CD4-positive, alpha-beta T cell treated with Interferon gamma for 1 hour (primary cell): Measurements from ENCODE around the gene NOC2L.

Source experiments
- DNase-seq: peaks from one replicate; pipeline ENCODE4 v3.0.0-alpha.2; 2020

Gene NOC2L

DNA sequence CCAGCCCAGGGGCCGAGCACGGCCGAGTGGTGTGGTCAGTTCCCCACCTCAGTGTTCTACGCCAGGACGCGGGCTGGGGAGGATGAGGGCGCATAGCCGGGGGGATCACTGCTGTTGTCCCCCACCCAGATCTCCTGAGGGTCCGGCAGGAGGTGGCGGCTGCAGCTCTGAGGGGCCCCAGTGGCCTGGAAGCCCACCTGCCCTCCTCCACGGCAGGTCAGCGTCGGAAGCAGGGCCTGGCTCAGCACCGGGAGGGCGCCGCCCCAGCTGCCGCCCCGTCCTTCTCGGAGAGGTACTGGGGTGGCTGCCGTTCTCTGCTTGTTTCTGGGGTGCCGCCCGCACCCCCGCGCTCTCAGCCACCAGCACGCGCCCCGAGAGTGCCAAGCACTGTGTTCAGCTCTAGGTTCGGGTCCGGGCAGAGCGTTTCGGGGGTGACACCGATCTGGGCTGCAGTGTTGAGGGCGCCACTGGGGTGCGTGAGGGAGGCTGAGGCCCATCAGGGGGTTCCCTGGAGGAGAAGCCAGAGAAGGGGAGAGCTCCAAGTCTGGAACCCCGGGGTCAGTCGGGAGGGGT is 18.0 kb downstream of the NOC2L start:
- no peak for DNase-seq

GRCh38 chr1:940107-941014 is 18.7 kb downstream of the NOC2L start:
- DNase-seq: no peak

DNA sequence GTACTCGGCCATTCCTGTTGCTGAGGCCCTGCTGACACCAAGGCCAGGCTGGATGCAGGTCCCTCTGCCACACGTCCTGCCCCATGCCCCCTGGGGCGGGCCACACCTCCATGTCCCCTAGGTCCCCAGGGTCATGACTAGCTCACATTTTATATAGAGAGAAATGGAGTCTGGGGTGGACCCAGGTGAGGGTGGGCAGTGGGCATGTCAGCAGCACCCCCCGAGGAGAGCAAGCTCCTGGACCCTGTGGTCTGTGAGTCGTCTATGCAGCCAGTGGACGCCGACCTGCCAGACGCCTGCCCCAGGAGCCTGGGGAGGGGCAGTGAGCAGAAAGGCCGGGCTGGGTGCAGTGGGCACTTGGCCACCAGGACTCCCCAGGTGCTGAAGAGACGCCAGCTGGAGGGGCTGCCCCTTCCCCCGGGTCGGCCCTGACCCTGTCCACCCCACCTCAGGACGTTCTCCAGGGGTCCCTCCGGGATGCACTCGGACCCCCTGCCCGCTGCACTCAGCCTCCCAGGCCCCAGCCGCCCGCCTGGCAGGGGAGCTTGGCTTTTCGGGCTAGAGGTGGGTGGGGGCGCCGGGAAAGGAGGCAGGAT is 19.4 kb downstream of the NOC2L start:
- DNase-seq: no peak

DNA sequence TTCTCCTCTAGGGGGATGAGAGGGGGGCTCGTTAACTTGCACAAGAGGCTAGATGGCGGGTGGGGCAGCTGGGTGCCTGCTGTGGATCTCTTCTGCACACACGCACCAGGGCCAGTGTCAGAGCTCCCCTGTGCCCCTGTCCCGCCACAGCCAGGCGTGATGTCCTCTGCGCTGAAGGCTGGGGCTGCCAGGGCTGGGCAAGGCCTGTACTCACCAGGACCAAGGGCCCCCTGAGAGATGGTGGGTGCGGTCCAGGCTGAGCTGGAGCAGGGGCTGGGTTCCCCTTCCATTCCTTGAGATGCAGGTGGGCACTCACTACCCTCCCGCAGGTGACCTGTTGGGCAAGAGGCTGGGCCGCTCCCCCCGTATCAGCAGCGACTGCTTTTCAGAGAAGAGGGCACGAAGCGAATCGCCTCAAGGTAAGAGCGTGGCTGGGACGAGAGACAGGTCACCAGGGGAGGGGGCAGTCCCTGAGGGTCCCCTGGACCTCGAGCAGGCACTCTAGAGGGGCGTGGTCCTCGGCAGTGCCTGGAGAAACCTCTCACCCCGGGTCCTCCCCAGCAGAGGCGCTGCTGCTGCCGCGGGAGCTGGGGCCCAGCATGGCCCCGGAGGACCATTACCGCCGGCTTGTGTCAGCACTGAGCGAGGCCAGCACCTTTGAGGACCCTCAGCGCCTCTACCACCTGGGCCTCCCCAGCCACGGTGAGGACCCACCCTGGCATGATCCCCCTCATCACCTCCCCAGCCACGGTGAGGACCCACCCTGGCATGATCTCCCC is 20.2 kb downstream of the NOC2L start:
- no peak for DNase-seq

DNA sequence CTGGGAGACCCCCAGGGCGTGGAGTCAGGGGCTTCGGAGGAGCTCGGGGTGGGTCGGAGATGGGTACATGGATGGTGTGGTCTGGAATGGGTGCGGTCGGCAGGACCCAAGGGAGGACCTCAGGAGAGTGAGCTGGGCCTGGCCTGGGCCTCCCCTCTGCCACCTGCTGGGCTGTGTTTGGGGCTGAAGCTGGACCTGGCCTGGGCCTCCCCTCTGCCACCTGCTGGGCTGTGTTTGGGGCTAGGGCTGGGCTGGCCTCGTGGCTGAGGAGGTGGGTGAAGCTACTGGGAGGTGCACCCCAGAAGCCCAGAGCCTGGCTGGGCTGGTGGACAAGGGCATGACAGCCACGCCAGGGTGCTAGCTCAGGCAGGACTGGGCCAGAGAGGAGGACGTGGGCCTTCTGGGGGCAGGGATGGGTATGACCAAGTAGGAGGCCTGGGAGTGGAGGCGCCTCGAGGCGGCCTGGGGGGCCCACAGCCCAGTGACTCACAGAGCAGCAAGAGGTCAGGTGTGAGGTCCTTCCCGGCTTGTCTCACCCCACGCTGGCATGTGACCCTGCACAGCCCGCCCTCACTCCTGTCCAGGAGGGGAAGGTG is 20.9 kb downstream of the NOC2L start:
- no peak for DNase-seq

- no peak for DNase-seq
Observed at GRCh38 chr1:937521-937920, 21.5 kb downstream of the NOC2L start.

DNA sequence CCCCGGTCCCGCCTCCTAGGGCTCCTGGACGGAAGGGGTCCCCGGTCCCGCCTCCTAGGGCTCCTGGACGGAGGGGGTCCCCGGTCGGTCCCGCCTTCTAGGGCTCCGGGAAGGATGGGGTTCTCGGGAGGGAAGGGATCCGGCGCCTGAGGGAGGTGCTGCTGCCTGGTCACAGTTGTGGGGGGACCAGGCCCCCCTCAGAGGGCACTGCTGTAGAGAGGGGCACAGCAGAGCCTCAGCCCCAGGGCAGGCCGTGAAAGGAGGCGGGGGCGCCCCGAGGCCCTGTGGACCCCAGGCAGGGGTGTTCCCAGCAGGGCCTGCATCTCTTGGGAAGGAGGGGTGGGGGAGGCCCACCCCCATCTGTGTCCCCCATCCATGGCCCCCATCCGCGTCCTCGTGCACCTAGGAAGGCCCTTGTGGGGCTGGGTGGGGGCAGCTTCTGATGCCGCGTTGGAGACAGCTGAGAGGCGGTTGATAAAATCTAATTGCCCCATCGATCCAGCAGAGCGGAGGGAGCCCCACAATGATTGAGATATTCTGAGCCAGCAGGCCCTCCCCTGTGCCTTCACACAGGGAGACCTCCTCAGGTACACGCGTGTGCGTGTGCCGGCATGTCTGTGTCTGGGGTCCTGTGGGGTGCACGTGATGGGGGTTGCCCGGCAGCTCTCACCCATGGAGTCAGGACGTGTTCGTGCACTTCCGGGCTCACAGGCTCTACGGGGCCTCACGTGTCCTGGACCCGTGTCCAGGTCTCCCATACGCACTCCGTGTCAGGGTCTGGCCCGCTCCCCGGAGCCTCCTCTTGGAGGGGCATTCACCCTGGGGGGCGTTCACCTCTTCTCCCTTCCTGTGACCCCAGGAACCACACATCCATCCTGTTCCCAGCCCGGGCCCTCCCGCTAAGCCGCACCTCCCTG is 22.4 kb downstream of the NOC2L start:
- no peak for DNase-seq

DNA sequence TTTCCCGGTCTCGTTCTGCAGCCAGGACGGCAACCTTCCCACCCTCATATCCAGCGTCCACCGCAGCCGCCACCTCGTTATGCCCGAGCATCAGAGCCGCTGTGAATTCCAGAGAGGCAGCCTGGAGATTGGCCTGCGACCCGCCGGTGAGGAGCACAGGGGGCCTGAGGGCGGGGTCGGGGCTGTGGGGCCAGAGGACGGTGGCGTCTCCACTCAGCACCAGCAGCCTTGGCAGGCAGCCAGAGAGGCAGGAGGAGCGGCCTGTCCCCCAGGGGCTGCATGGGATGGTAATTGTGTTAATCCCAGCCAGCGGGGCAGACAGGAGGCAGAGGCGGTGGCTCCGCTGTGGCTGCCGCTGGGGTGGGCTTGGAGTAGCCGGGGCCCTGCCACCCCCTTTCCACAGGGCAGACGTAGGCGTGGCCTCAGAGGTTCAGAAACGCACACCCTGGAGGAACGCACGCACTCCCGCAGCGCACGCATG is 23.3 kb downstream of the NOC2L start:
- no peak for DNase-seq

GRCh38 chr1:934991-935750 is 23.9 kb downstream of the NOC2L start:
- DNase-seq: no peak

GRCh38 chr1:933603-933940 is 25.5 kb downstream of the NOC2L start:
- DNase-seq: no peak

- DNase-seq: no peak
Observed at GRCh38 chr1:932776-933602, 26.1 kb downstream of the NOC2L start.

DNA sequence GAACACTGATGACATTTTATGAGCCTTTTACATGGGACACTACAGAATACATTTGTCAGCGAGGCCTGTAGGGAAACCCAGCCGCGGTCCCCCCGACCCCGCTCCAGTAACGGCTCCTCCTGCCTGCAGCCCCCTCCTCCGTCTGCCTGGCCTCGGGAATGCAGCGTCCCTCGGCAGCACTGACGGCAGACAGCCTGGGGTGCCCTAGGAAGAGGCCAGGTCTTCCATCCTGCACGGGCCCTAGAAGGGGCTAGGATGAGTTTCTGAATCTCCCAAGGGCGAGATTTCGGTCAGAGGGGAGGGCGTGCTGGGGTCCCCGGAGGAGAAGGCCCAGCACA is 26.9 kb downstream of the NOC2L start:
- no peak for DNase-seq

DNA sequence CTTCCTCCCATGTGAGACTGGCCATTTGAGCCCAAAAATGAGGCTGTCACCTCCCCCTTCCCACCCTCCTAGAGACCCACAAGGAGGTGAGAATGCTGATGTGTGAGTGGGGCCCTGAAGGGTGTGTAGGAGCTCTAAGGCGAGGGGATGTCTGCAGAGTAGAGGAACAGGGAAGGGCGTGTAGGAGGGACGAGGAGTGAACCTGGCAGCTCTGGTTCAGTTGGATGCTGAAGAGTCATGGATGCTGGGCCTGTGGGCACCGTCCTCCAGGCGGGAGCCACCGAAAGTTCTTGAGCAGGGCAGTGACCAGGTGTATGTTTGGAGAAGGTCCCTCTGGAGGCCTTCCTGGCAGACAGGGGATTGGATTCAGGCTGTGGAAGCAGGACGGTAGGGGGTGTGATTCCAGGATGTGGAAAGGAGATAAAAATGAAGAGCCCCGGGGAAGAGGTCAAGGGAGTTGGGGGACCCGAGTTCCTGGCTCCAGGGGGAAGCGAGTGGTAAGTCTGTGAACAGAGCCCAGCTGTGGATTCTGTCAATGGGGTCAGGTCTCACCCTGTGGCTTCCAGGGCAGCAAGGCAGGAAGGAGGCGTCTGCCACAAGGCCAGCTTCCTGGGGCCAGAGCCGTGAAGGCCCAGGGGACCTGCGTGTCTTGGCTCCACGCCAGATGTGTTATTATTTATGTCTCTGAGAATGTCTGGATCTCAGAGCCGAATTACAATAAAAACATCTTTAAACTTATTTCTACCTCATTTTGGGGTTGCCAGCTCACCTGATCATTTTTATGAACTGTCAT is 27.5 kb downstream of the NOC2L start:
- DNase-seq: no peak

GRCh38 chr1:930633-931138 is 28.4 kb downstream of the NOC2L start:
- DNase-seq: no peak

GRCh38 chr1:929712-930632 is 29.1 kb downstream of the NOC2L start:
- no peak for DNase-seq

GRCh38 chr1:928825-929661 is 30.0 kb downstream of the NOC2L start:
- no peak for DNase-seq

GRCh38 chr1:927748-928147 is 31.3 kb downstream of the NOC2L start:
- no peak for DNase-seq
